Activated CD8-positive, alpha-beta memory T cell treated with anti-CD3 and anti-CD28 coated beads, Interleukin-2, amount 50 U/mL, for 4 hours (primary cell): ENCODE data around the gene MSN.

ENCODE experiments used
- DNase-seq: peaks from one replicate; pipeline ENCODE4 v3.0.0-alpha.2; 2020

Gene MSN

GRCh38 chrX:65674204-65674893 is 6.9 kb downstream of the MSN start:
- DNase-seq: no peak

DNA sequence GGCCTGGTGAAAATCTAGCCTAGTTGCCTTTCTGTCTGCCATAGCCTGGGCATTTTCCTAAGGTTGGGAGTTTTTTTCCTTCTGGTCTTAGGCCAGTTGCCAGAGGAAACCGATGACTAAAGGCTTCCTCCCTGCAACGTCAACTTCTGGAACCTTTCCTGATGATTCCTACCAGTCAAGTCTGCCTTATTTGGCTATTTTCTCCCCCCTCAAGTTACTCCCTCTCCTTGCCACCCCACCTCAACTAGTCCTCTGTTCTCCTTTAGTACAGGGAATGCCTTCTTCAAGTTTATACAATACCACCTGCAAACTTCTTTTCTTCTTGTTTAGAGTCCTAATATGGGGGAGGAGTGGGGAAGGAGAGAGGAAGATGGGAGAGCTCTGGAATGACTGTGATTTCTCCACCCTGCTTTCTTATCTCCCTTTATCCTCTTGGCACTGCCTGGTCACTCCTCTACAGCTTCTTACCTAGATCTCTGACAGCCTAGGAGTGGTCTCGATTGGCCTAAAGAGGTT is 10.6 kb downstream of the MSN start:
- DNase-seq: no peak

DNA sequence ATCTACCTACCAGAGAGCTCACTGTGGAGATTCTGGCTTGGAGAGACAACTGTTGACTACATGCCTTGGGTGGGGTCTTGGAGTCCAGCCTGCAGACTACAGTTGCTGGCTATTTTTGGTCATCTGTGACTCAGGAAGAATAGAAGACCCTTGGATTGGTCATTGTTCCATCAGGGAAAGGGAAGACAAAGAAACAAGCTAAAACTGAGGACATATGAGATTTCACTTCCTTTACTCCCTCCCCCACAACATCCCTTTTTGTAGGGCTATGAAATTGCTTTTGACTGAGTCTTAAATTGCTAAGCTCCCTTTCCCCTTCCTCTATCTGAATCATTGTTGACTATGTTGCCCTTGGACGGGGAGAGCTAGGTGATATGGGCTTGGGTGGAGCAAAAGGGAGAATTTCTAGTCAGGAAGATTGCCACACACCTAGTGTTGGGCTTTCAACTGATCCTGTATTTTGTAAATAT is 11.7 kb downstream of the MSN start:
- no peak for DNase-seq

- DNase-seq: no peak
Observed at GRCh38 chrX:65681810-65682209, 14.4 kb downstream of the MSN start.

DNA sequence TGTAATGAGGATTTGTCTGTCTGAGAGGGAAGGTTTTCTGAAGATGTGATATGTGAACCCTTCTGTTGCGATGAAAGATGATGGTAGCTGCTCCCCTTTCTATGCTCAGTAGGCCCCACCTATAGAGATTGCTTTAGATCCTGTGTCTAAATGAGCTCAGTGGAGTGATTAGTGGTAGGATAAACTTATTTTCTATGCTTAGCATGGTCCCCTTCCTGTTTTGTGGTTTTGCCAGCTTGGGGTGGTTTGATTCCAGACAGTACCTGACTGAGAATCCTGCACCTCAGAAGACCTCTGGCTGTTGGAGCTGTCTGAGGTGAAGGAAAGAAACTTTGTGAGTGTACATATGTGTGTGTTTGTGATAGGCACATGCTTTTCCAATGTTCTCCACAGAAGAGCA is 17.7 kb downstream of the MSN start:
- no peak for DNase-seq

DNA sequence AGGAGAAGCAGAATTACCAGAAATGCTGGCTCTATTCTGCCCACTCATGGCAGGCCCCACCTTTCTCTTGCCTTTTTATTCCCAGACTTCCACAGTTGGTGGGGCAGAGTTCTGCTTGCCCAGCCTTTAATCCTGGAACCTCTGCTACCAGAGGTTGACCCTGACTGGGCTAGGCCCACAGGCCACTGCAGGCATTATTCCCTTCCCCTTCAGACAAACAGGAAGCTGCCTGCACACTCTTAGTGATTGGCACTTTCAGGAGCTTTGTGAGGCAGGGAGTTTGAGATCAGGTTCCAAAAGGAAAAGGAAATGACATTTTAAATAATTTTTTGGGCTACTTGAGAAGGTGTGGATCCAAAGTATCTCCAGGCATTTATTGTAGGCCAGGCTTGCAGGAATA is 18.8 kb downstream of the MSN start:
- DNase-seq: no peak

- DNase-seq: no peak
Observed at GRCh38 chrX:65687367-65687766, 19.9 kb downstream of the MSN start.

- DNase-seq: no peak
Observed at GRCh38 chrX:65688403-65688871, 21.0 kb downstream of the MSN start.

GRCh38 chrX:65689377-65689776 is 21.9 kb downstream of the MSN start:
- no peak for DNase-seq

DNA sequence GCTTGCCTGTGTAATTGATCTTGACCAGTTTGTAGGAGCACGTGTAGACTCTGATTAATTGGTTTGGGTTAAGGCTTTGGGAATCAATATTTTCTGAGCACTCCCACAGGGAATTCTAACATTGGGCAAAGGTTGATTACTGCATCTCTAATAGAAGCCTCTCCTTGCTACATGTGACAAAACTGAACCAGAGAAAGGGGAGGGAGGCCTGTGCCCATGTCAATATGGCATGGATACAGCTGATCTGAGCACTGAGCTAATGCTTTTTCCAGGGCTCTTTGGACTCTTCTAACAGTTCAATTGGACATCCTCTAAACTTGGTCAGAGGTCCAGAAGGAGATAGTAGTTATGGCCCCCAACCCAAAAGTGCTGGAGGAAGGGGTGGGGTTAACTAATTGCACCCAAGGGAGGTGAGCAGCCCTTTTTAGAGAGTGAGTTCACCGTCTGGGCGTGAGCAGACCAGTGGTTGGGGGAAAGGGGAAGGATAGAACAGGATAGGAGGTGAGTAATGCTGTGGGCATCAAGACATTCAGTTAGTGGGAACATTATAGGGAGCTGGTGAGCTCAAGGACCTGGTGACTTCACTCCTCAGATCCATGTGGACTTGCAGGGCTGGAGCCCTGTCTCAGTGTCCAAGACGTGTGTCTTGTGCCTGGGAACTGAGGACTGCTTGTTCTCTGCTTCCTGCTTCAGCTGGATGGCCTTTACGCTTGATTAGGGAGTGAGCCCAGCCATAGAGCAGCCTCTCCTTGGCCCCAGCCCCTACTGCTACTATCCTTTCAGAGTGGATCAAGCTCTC is 22.8 kb downstream of the MSN start:
- no peak for DNase-seq

- DNase-seq: no peak
Observed at GRCh38 chrX:65695849-65696449, 28.5 kb downstream of the MSN start.

GRCh38 chrX:65696613-65697012 is 29.2 kb downstream of the MSN start:
- no peak for DNase-seq

DNA sequence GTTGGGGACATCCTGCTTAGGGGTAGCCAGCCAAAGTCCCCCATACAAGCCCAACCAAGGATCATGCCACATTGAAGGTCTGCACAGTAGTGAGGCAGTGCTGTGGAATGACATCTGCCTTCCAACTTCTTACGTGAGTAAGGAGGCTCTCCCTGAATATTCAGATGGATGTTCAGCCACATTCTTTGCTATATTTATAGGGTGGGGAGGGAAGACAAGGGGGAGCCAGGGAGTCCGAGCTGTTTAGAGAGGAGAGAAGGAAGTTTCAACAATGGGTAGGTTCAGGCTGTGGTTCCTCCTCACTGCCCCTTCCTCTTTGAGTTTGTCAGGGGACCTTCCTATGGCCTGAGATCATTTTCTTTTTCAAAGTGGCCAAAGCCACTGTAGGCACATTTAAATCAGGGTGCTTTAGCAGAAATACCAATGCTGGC is 29.8 kb downstream of the MSN start:
- DNase-seq: no peak

- DNase-seq: peak; percentile 75
Observed at GRCh38 chrX:65697915-65698796, 30.7 kb downstream of the MSN start.

- DNase-seq: no peak
Observed at GRCh38 chrX:65702956-65703355, 35.5 kb downstream of the MSN start.

- no peak for DNase-seq
Observed at GRCh38 chrX:65705439-65705838, 38.0 kb downstream of the MSN start.

DNA sequence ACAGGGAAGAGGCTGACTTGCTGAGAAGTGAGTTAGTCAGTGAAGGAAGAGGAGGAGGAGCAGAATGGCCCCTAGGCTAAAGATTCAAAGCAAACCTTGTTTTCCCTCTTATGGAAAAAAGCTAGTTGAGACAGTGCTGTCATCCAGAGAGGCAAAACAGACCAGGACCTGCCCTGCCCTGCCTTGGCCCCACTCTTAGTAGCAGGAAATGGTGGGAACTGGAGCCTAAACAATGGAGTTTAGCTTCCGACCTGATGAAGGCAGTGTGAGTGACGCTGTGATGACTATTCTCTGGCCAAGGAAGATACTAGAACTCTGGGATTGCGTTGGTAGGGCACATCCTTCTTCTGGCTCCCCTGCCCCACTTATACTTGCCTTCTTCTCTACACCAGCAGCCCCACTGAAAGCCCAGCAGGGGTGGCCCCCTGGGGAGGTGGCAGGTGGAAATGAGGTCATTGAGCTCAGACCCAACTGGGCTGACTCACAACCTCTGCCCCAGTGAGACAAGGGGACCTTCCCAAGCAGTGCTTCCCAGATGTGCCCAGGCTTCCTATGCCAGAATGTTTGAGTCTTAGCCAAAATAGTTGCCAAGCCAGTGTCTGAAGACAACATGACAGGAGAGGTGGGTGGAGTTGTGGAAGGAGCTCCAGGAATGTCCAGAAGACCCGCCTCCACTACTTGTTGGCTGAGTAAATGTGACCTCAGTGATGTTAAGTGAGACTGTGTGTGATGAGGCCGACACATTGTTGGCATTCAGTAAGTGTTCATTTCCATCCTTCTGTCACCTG is 38.8 kb downstream of the MSN start:
- DNase-seq: peak; percentile 51

GRCh38 chrX:65707151-65707550 is 39.7 kb downstream of the MSN start:
- no peak for DNase-seq

GRCh38 chrX:65712005-65712806 is 44.8 kb downstream of the MSN start:
- no peak for DNase-seq

DNA sequence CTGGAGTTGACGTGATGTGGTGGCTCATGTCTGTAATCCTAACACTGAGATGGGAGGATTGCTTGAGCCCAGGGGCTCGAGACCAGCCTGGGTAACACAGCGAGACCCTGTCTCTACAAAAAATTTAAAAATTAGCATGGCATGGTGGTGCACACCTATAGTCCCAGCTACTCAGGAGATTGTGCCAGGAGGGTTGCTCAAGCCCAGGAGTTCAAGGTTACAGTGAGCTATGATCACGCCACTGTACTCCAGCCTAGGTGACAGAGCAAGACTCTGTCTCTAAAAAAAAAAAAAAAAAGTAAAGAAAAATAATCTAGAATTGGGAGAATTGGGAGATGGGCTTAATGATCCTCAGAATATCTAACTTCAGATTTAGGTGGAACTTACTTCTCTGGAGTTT is 51.1 kb downstream of the MSN start:
- no peak for DNase-seq
